ENCODE results near the gene U2AF2. TPM values are rescaled to one million over a fixed set of nuclear protein-coding genes. Genes with fewer than 3 reads are reported as not detected.
"Not testable (repeated sequence)": the region's sequence is repeated elsewhere in the genome, so short reads cannot be mapped to it uniquely, and the experiment has no call there.

U2AF2 gene
- total RNA-seq, 1 donor from 2014 or later: 143 TPM

DNA sequence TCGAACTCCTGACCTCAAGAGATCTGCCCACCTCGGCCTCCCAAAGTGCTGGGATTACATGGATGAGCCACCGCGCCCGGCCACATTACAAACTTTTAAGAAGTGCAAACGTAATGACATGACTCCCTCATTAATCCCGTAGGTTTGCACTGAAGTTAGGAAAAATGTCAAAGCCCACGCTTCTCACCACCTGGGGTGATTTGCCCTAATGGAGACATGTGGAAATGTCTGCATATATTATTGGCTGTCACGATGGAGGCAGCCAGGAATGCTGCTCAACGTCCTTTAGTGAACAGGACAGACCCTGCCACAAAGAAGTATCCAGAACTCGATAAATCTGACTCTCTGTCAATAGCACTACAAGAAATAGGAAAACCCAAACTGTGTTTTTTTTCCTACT lies 62.4 kb downstream of the U2AF2 start:
- no peak for ATAC-seq

DNA sequence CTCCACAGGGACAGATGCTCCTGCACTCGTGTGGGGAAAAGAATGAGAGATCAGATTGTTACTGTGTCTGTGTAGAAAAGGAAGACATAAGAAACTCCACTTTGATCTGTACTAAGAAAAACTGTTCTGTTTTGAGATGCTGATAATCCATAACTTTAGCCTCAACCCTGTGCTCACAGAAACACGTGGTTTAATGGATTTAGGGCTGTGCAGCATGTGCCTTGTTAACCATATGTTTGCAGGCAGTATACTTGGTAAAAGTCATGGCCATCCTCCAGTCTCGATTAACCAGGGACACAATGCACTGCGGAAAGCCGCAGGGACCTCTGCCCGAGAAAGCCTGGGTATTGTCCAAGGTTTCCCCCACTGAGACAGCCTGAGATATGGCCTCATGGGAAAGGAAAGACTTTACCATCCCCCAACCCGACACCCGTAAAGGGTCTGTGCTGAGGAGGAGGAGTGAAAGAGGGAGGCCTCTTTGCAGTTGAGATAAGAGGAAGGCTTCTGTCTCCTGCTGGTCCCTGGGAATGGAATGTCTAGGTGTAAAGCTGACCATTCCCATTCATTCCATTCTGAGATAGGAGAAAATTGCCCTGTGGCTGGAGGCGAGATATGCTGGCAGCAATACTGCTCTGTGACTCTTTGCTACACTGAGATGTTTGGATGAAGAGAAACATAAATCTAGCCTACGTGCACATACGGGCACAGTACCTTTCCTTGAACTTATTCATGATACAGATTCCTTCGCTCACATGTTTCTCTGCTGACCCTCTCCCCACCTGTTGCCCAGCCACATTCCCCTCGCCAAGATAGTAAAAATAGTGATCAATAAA lies 63.3 kb downstream of the U2AF2 start:
- DNase-seq; H3K36me3 ChIP-seq; H3K4me3 ChIP-seq; H3K4me1 ChIP-seq; ATAC-seq; H3K27ac ChIP-seq; intact Hi-C loops (cut with DNase I); H3K9me3 ChIP-seq: not testable (repeated sequence)
- H3K27me3 ChIP-seq (ENCODE audit: low read depth): peaks cover 54% of the 10 kb centered on the region

More for the DNA sequence above, 62.4 kb downstream of the U2AF2 start:
- no peaks in the 10 kb centered on the region for H3K9me3 ChIP-seq
- intact Hi-C loops (cut with DNase I): no loop called here
- no peak overlapping the region for H3K4me3 ChIP-seq
- peaks cover 54% of the 10 kb centered on the region for H3K27me3 ChIP-seq (ENCODE audit: low read depth)
- TF ChIP-seq, protein P1, sequence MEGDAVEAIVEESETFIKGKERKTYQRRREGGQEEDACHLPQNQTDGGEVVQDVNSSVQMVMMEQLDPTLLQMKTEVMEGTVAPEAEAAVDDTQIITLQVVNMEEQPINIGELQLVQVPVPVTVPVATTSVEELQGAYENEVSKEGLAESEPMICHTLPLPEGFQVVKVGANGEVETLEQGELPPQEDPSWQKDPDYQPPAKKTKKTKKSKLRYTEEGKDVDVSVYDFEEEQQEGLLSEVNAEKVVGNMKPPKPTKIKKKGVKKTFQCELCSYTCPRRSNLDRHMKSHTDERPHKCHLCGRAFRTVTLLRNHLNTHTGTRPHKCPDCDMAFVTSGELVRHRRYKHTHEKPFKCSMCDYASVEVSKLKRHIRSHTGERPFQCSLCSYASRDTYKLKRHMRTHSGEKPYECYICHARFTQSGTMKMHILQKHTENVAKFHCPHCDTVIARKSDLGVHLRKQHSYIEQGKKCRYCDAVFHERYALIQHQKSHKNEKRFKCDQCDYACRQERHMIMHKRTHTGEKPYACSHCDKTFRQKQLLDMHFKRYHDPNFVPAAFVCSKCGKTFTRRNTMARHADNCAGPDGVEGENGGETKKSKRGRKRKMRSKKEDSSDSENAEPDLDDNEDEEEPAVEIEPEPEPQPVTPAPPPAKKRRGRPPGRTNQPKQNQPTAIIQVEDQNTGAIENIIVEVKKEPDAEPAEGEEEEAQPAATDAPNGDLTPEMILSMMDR (IDR thresholded peaks at IDR 0.05): no peak
- no peak overlapping the region for H3K27ac ChIP-seq
- no peaks in the 10 kb centered on the region for H3K4me1 ChIP-seq
- no peak for DNase-seq
- H3K36me3 ChIP-seq: no peaks in the 10 kb centered on the region

- TF ChIP-seq, protein P1 (IDR thresholded peaks at IDR 0.05): no peak
- Histone ChIP-seq H3K36me3 (no peaks in the 10 kb centered on the region), H3K27ac (no peak overlapping the region), H3K4me3 (no peak overlapping the region), H3K9me3 (no peaks in the 10 kb centered on the region), H3K4me1 (no peaks in the 10 kb centered on the region), H3K27me3 (ENCODE audit: low read depth) (peaks cover 43% of the 10 kb centered on the region)
- ATAC-seq (no peak), DNase-seq (no peak)
- intact Hi-C loops (cut with DNase I): no loop called here
Observed at GRCh38 chr19:55720214-55720746, 65.4 kb downstream of the U2AF2 start.

- H3K9me3 ChIP-seq: no peaks in the 10 kb centered on the region
- TF ChIP-seq, protein P1 (IDR thresholded peaks at IDR 0.05): no peak
- no peak overlapping the region for H3K27ac ChIP-seq
- no peaks in the 10 kb centered on the region for H3K4me1 ChIP-seq
- peaks cover 40% of the 10 kb centered on the region for H3K27me3 ChIP-seq (ENCODE audit: low read depth)
- intact Hi-C loops (cut with DNase I): no loop called here
- ATAC-seq: no peak
- H3K4me3 ChIP-seq: no peak overlapping the region
- no peak for DNase-seq
- no peaks in the 10 kb centered on the region for H3K36me3 ChIP-seq
Observed at GRCh38 chr19:55720801-55721200, 66.0 kb downstream of the U2AF2 start.

DNA sequence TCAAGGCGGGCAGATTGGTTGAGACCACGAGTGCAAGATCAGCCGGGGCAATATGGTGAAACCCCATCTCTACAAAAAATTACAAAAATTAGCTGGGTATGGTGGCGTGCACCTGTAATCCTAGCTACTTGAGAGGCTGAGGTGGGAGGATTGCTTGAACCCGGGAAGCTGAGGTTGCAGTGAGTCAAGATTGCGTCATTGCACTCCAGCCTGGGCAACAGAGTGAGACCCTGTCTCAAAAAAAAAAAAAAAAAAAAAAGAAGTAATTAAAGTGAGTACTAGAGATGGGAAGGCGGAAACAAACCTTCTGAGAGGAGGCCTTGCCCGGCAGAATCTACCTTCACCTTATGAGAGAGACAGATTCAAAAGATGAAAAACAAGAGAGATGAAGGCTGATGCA lies 68.7 kb downstream of the U2AF2 start:
- Histone ChIP-seq H3K36me3 (no peaks in the 10 kb centered on the region), H3K27ac (no peak overlapping the region), H3K4me1 (no peaks in the 10 kb centered on the region), H3K9me3 (no peaks in the 10 kb centered on the region), H3K4me3 (no peak overlapping the region), H3K27me3 (ENCODE audit: low read depth) (peaks cover 16% of the 10 kb centered on the region)
- ATAC-seq (no peak), DNase-seq (no peak)
- TF ChIP-seq, protein P1 (IDR thresholded peaks at IDR 0.05): no peak
- intact Hi-C loops (cut with DNase I): no loop called here

Other genes with a start within 250 kb of the U2AF2 start
- gene UBE2S, start 247.2 kb upstream of the U2AF2 start, total RNA-seq: 18.6 TPM
- gene SHISA7, start 211.7 kb upstream of the U2AF2 start, total RNA-seq: not detected
- 28.6 TPM for gene ISOC2, start 193.4 kb upstream of the U2AF2 start, total RNA-seq
- not detected for gene C19orf85, start 190.3 kb upstream of the U2AF2 start, total RNA-seq
- 7.1 TPM for gene ZNF628, start 178.4 kb upstream of the U2AF2 start, total RNA-seq
- gene NAT14, start 169.8 kb upstream of the U2AF2 start, total RNA-seq: 16.6 TPM
- 4.7 TPM for gene SSC5D, start 166.6 kb upstream of the U2AF2 start, total RNA-seq
- gene SBK2, start 117.9 kb upstream of the U2AF2 start, total RNA-seq: not detected
- gene SBK3, start 109.5 kb upstream of the U2AF2 start, total RNA-seq: 0.80 TPM
- 12.7 TPM for gene ZNF579, start 74.2 kb upstream of the U2AF2 start, total RNA-seq
- gene FIZ1, start 55.5 kb upstream of the U2AF2 start, total RNA-seq: 14.3 TPM
- gene ZNF524, start 54.7 kb upstream of the U2AF2 start, total RNA-seq: 33.4 TPM
- 16.5 TPM for gene ZNF865, start 49.4 kb upstream of the U2AF2 start, total RNA-seq
- gene ZNF784, start 30.5 kb upstream of the U2AF2 start, total RNA-seq: 7.1 TPM
- gene ZNF580, start 14.0 kb upstream of the U2AF2 start, total RNA-seq: 35.2 TPM
- 22.7 TPM for gene ZNF581, start 11.4 kb upstream of the U2AF2 start, total RNA-seq
- 11.6 TPM for gene CCDC106, start 6.8 kb upstream of the U2AF2 start, total RNA-seq
- 105 TPM for gene EPN1, start 20.2 kb downstream of the U2AF2 start, total RNA-seq
- gene NLRP9, start 83.4 kb downstream of the U2AF2 start, total RNA-seq: not detected
- gene RFPL4A, start 104.1 kb downstream of the U2AF2 start, total RNA-seq: not detected
- not detected for gene RFPL4AL1, start 114.1 kb downstream of the U2AF2 start, total RNA-seq
- gene NLRP11, start 177.0 kb downstream of the U2AF2 start, total RNA-seq: not detected
- gene NLRP4, start 181.5 kb downstream of the U2AF2 start, total RNA-seq: not detected